ENCODE results near the gene MPZL2. TPM values are rescaled to one million over a fixed set of nuclear protein-coding genes. Genes with fewer than 3 reads are reported as not detected.

Gene MPZL2
- total and polyA plus RNA-seq, 10 of the 15 experiments (the other 5 are each of a cell fraction or from before 2014, with no cell fraction given), result 0.81 to 4.8 (median 3.1) TPM

- TF ChIP-seq SMARCA5 (IDR thresholded peaks at IDR 0.05) (no peak), RELA (IDR thresholded peaks at IDR 0.05; ENCODE audit: borderline replicate concordance, partially characterized antibody) (no peak), FOXM1 (IDR thresholded peaks at IDR 0.05; ENCODE audit: low read depth, low read length) (no peak), IRF3 (IDR thresholded peaks at IDR 0.05) (no peak), SREBF2 (IDR thresholded peaks at IDR 0.05; ENCODE audit: low read length) (no peak), EZH2 (IDR thresholded peaks at IDR 0.05; ENCODE audit: borderline replicate concordance, control insufficient read depth, low read depth, low read length) (no peak)
- Histone ChIP-seq H3K36me3 (ENCODE audit: control insufficient read depth in 2 of 2, insufficient read depth in 2 of 2, low read length in 1 of 2) (no peaks in the 10 kb centered on the region), H3K9me3 (replicated peaks; ENCODE audit: control insufficient read depth, insufficient read depth, low read length) (no peaks in the 10 kb centered on the region), H3K4me1 (ENCODE audit: control insufficient read depth, insufficient read depth, low read length) (peaks cover 4% of the 10 kb centered on the region; the same call in 1 of the 2 replicates), H4K20me1 (ENCODE audit: control insufficient read depth, insufficient read depth) (no peaks in the 10 kb centered on the region), H3K79me2 (ENCODE audit: control insufficient read depth, insufficient read depth, low read length) (no peaks in the 10 kb centered on the region), H3K9ac (ENCODE audit: control insufficient read depth, insufficient read depth, low read length) (no peak overlapping the region), H3K4me3 (no peak overlapping the region), H2AFZ (ENCODE audit: control insufficient read depth, low read depth, low read length) (no peak overlapping the region), H3K27ac (ENCODE audit: control insufficient read depth, insufficient read depth) (no peak overlapping the region), H3K4me2 (ENCODE audit: control insufficient read depth, insufficient read depth) (no peak overlapping the region), H3K27me3 (replicated peaks in 1 of 2; ENCODE audit: control insufficient read depth in 2 of 2, insufficient read depth in 2 of 2, low read length in 1 of 2) (no peaks in the 10 kb centered on the region)
- intact Hi-C loops (cut with micrococcal nuclease; ENCODE audit: unreplicated experiment) (no loop called here), in situ Hi-C loops (cut with MboI) (no loop called here)
- FAIRE-seq (no peak), ATAC-seq (no peak), DNase-seq (ENCODE audit: low read depth, low spot score) (no peak)
- WGBS (ENCODE audit: insufficient coverage, insufficient replicate concordance, low lambda C conversion rate, missing lambda C conversion rate), result 55% methylated on average over 4 of the region's 4 CpGs
- no TSS peak for BruUV-seq (replicated peaks)
- CTCF ChIA-PET, result interaction anchor here (0.8 to 3.2 kb wide), 5 partner anchors 10 to 31 kb away, joined by 3 to 17 read pairs (median 3); partner anchors contain the start of gene MPZL2
- POLR2A ChIA-PET, result interaction anchor here (1.1 kb wide), 1 partner anchor 227 kb away, joined by 4 read pairs; no protein-coding TSS in a partner anchor
- RAD21 ChIA-PET (ENCODE audit: unreplicated experiment), result no interaction called here
- SMC1A ChIA-PET (ENCODE audit: uncharacterized antibody, unreplicated experiment), result interaction anchor here (3.3 to 7.2 kb wide), 2 partner anchors 12 to 77 kb away, joined by 13 to 56 read pairs; partner anchors contain the start of gene MPZL2
These were observed 11.1 kb upstream of the MPZL2 start for GRCh38 chr11:118275176-118275575.

GRCh38 chr11:118274186-118274585 lies 10.1 kb upstream of the MPZL2 start:
- BruUV-seq (replicated peaks), result no TSS peak
- no peaks in the 10 kb centered on the region for H3K36me3 ChIP-seq (ENCODE audit: control insufficient read depth in 2 of 2, insufficient read depth in 2 of 2, low read length in 1 of 2)
- no peak overlapping the region for H3K27ac ChIP-seq (ENCODE audit: control insufficient read depth, insufficient read depth)
- no peak overlapping the region for H3K9ac ChIP-seq (ENCODE audit: control insufficient read depth, insufficient read depth, low read length)
- H3K27me3 ChIP-seq (replicated peaks in 1 of 2; ENCODE audit: control insufficient read depth in 2 of 2, insufficient read depth in 2 of 2, low read length in 1 of 2), result no peaks in the 10 kb centered on the region
- no peaks in the 10 kb centered on the region for H4K20me1 ChIP-seq (ENCODE audit: control insufficient read depth, insufficient read depth)
- H3K4me2 ChIP-seq (ENCODE audit: control insufficient read depth, insufficient read depth), result no peak overlapping the region
- peaks cover 4% of the 10 kb centered on the region; the same call in 1 of the 2 replicates for H3K4me1 ChIP-seq (ENCODE audit: control insufficient read depth, insufficient read depth, low read length)
- no peak for FAIRE-seq
- intact Hi-C loops (cut with micrococcal nuclease; ENCODE audit: unreplicated experiment), result no loop called here
- H2AFZ ChIP-seq (ENCODE audit: control insufficient read depth, low read depth, low read length), result no peak overlapping the region
- SMC1A ChIA-PET (ENCODE audit: uncharacterized antibody, unreplicated experiment), result no interaction called here
- no peak for DNase-seq (ENCODE audit: low read depth, low spot score)
- WGBS (ENCODE audit: insufficient coverage, insufficient replicate concordance, low lambda C conversion rate, missing lambda C conversion rate), result 87% methylated on average over 2 of the region's 2 CpGs
- POLR2A ChIA-PET, result no interaction called here
- CTCF ChIA-PET, result no interaction called here
- no peak overlapping the region for H3K4me3 ChIP-seq
- H3K79me2 ChIP-seq (ENCODE audit: control insufficient read depth, insufficient read depth, low read length), result no peaks in the 10 kb centered on the region
- in situ Hi-C loops (cut with MboI), result no loop called here
- ATAC-seq, result no peak
- RAD21 ChIA-PET (ENCODE audit: unreplicated experiment), result no interaction called here
- H3K9me3 ChIP-seq (replicated peaks; ENCODE audit: control insufficient read depth, insufficient read depth, low read length), result no peaks in the 10 kb centered on the region
- no peak for TF ChIP-seq SIX5 (IDR thresholded peaks at IDR 0.05; ENCODE audit: low read depth, low read length, severe bottlenecking)
- TF ChIP-seq TBL1XR1 (IDR thresholded peaks at IDR 0.05; ENCODE audit: low read depth, low read length), result no peak
- no peak for TF ChIP-seq RCOR1 (conservative IDR thresholded peaks at IDR 0.05; ENCODE audit: low read depth, low read length)
- TF ChIP-seq ZNF384 (IDR thresholded peaks at IDR 0.05; ENCODE audit: borderline replicate concordance, low read depth, low read length), result no peak
- no peak for TF ChIP-seq JUND (IDR thresholded peaks at IDR 0.05; ENCODE audit: low read depth, low read length)
- TF ChIP-seq CEBPB (IDR thresholded peaks at IDR 0.05; ENCODE audit: borderline replicate concordance in 1 of 2, low read depth in 2 of 2, low read length in 2 of 2), result no peak
- TF ChIP-seq PAX8 (IDR thresholded peaks at IDR 0.05), result no peak
- TF ChIP-seq ZSCAN29 (IDR thresholded peaks at IDR 0.05), result no peak
- no peak for TF ChIP-seq SIN3A (IDR thresholded peaks at IDR 0.05; ENCODE audit: low read depth, low read length)
- no peak for TF ChIP-seq ATF7 (IDR thresholded peaks at IDR 0.05; ENCODE audit: low read depth)
- no peak for TF ChIP-seq RAD51 (IDR thresholded peaks at IDR 0.05)
- TF ChIP-seq NFYA (IDR thresholded peaks at IDR 0.05; ENCODE audit: borderline replicate concordance, low read depth, low read length), result no peak
- TF ChIP-seq BRCA1 (IDR thresholded peaks at IDR 0.05; ENCODE audit: low read depth, low read length), result no peak
- no peak for TF ChIP-seq JUNB (IDR thresholded peaks at IDR 0.05)
- TF ChIP-seq ZNF274 (IDR thresholded peaks at IDR 0.05; ENCODE audit: insufficient read depth, insufficient read length), result no peak

Data from GM12878 (cell line).